ENCODE results near the gene UIMC1.

Gene UIMC1

DNA sequence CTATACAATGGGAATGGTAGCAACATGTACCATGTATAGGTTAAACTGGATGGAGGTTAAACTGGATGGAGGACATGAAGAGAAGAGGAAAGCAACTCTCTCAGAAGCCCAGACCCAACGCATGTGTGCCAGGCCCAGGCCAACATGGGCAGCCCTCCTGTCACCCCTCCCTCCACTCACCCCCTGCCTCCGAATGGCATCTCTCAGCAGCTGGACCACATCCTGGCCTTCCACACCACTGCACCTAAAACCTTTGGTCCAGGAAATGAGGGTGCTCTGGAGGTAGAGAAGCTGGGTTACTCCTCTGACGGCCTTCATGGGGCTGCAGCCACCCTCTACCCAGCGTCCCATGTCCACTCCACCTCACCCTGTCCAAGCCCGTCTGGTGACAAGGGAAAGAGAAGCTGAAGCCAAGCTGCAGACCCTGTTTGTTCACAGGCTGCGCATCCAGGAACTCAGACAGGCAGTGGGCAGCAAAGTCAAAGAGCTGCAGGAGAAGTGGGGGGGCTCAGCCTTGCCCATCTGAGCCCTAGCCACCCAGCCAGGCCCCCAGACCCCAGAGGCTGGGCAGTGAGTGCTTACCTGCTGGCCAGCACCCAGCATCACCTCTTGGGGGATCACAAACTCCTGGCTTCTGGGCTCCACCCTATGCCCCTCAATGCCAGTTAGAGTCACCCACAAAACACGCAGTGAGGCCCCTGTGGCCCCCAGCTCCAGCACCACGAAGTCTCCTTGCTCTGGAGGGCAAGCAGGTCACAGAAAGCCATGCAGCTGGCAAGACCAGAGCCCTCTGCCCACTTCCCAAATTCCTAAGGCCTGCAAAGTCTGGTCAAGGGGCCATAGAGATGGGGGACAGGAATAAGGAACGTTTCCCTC lies 115.9 kb downstream of the UIMC1 start:
- no peaks in the 10 kb centered on the region for H3K9me3 Mint-ChIP-seq
- H3K27me3 Mint-ChIP-seq, result no peaks in the 10 kb centered on the region
- ATAC-seq (no peak), DNase-seq (no peak)
- H3K27ac Mint-ChIP-seq, result no peak overlapping the region
- no peak overlapping the region for H3K4me3 Mint-ChIP-seq
- no peaks in the 10 kb centered on the region for H3K4me1 Mint-ChIP-seq

DNA sequence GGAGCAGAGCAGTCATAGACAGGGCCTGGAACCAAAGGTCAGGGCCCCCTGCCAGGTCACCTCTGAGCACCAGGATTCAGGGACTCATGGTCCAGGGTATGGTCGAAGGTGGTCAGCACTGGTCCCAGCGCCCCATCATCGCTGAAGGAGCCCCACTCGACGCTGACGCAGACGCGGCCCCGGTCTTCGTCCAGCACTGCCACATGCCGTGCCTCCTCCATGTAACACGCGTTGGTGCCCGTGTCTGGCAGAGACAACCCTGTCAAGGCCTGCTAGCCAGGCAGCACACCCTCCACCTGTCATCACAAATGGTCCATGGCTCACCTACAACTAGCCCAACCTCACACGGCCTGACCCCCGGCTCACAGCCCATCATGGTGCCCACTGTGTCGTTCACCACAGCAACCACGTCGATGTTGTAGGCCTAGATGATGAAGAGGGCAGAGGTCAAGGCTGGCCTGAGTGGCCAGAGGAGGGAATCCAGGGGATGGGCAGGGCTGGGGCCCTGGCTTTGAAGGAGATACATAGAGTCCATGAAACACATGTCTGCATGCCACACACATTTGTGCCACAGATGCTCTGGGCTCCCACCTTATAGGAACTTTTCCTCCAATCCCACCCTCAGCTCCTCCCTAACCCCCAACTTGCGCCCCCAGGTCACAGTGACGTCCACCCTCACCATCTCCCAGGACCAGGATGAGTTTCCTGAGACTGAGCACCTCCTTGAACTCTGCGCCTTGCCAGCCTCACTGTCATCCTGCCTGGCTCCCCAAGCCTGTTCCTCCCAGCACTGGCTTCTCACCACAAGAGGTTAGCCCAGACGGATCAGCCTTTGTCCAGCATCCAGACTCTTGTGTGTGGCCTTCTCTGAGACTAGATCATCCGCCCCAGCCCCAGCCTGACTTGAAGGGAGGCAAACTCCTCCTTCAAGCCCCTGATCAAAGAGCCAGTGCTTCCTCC lies 117.0 kb downstream of the UIMC1 start:
- Mint-ChIP-seq H3K27me3 (no peaks in the 10 kb centered on the region), H3K4me3 (no peak overlapping the region), H3K9me3 (no peaks in the 10 kb centered on the region), H3K4me1 (peaks cover 5% of the 10 kb centered on the region), H3K27ac (peak overlapping the region in 1 of 2 donors; percentile 34)
- ATAC-seq (no peak), DNase-seq (no peak)

- Mint-ChIP-seq H3K9me3 (no peaks in the 10 kb centered on the region), H3K4me3 (no peak overlapping the region), H3K4me1 (peaks cover 6% of the 10 kb centered on the region), H3K27me3 (no peaks in the 10 kb centered on the region), H3K27ac (peak overlapping the region in 1 of 2 donors; percentile 55)
- no peak for DNase-seq
- ATAC-seq, result no peak
These were observed 117.8 kb downstream of the UIMC1 start for GRCh38 chr5:176888865-176889165.

DNA sequence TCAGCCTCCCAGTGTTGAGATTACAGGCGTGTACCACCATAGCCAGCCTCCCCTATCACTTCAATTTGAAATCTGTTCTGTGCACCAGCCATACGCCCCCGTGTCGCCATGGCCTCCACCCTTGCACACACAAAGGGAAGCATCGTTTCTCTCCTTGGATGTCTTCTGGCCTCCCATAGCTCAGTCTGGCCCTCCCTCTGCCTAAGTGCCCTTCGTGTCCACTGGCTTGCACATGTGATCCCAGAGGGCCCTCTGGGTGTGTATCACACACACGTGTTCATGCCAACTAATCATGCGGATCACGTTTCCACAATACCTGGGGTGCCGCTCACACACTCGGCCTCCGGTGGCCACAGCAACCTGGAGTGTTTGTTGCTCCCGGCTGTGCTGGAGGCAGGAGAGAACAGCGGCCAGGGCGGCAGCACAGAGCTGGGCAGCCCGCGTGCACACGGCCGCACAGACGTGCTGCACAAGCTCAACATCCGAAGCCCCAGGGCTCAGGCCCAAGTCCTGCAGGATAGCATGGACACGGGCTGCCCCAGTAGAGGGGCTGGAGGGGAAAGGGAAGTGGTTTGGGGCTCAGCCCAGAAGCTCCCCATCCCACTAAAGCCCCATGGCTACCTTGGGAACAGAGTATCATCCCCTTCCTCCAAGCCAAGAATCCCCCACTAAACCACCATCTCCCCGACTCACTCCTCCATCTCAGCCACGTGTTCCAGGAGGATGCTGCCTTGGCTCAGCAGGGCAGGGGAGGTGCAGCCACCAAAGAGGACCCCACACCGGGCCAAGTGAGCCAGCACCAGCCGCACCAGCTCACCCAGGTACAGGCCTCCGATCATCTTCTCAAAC lies 118.3 kb downstream of the UIMC1 start:
- DNase-seq (no peak), ATAC-seq (no peak)
- H3K4me1 Mint-ChIP-seq, result peaks cover 6% of the 10 kb centered on the region
- H3K27me3 Mint-ChIP-seq, result no peaks in the 10 kb centered on the region
- H3K27ac Mint-ChIP-seq, result no peak overlapping the region
- no peaks in the 10 kb centered on the region for H3K9me3 Mint-ChIP-seq
- no peak overlapping the region for H3K4me3 Mint-ChIP-seq

DNA sequence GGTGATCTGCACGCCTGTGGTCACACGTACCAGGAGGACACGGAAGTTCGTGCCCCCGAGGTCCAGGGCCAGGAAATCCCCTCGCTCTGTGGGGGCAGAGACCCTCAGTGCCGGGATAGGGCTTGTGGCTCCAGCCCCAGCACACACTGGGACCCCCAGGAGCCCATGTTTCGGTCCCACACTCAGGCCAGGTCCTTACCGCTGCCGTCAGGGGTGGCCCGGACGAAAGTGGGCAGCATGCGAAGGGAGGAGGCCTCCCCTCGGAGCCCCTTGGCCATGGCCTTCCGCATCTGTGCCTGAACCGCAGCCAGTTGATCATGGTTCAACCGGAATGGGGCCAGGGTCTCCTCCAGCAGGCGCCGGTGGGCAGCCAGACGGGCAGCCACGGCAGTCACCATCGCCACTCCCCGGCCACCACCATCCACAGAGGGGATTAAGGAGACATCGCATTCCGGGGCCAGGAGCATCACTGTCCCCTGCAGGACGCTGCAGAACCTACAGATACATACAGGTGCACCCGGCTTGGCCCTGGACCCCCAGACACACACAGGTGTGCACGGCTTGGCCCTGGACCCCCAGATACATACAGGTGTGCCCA lies 119.2 kb downstream of the UIMC1 start:
- DNase-seq, result no peak
- Mint-ChIP-seq H3K27ac (no peak overlapping the region), H3K9me3 (no peaks in the 10 kb centered on the region), H3K27me3 (peaks cover 2% of the 10 kb centered on the region), H3K4me1 (peaks cover 6% of the 10 kb centered on the region), H3K4me3 (no peak overlapping the region)
- ATAC-seq, result no peak

GRCh38 chr5:176886336-176887251 lies 120.0 kb downstream of the UIMC1 start:
- Mint-ChIP-seq H3K4me1 (peaks cover 6% of the 10 kb centered on the region), H3K27me3 (peaks cover 9% of the 10 kb centered on the region), H3K4me3 (no peak overlapping the region), H3K27ac (no peak overlapping the region), H3K9me3 (no peaks in the 10 kb centered on the region)
- ATAC-seq (no peak), DNase-seq (no peak)

- H3K4me3 Mint-ChIP-seq, result no peak overlapping the region
- no peaks in the 10 kb centered on the region for H3K9me3 Mint-ChIP-seq
- ATAC-seq, result no peak
- DNase-seq, result no peak
- H3K27ac Mint-ChIP-seq, result no peak overlapping the region
- H3K4me1 Mint-ChIP-seq, result peaks cover 6% of the 10 kb centered on the region
- H3K27me3 Mint-ChIP-seq, result peaks cover 16% of the 10 kb centered on the region
These were observed 122.0 kb downstream of the UIMC1 start for GRCh38 chr5:176884571-176884890.

DNA sequence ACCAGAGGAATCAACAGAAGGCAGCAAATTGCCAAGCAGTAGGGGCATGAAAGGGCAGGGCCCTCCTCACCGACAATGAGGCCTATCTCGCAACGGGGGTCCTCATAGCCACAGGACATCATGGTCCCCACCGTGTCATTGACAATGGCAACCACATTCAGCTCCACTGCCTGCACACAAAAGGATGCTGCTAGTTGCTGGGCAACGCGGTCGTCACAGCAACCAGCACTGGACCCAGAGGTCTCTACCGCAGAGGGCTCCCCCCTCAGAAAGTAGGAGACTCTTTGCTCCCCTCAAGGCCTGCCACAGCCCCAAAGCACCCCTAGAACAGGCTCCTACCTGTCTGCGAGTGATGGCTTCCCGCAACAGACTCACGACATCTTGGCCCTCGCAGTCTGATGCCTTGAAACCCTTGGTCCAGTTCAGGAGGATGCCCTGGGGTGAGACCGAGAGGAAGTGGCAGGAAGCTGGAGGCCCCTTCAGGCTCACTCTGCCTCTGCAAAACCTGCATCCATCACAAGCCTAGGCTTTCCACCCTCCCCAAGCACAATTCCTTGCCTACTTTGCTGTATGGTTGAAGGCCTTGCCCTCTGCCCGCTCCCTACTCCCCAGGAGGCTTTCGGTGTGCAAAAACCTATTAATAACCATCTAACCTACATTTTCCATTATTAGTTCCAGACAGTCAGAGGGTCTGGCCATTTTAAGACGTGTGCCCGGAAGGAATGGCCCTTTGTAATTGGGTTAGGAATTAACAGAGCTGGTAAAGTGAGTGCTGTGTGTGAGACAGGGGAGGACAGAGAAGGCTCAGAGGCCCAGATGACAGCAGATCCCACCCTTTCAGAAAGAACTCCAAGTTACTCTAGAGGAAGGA lies 122.6 kb downstream of the UIMC1 start:
- Mint-ChIP-seq H3K4me3 (no peak overlapping the region), H3K9me3 (no peaks in the 10 kb centered on the region), H3K27me3 (peaks cover 17% of the 10 kb centered on the region), H3K27ac (no peak overlapping the region), H3K4me1 (peaks cover 6% of the 10 kb centered on the region)
- DNase-seq (no peak), ATAC-seq (no peak)

DNA sequence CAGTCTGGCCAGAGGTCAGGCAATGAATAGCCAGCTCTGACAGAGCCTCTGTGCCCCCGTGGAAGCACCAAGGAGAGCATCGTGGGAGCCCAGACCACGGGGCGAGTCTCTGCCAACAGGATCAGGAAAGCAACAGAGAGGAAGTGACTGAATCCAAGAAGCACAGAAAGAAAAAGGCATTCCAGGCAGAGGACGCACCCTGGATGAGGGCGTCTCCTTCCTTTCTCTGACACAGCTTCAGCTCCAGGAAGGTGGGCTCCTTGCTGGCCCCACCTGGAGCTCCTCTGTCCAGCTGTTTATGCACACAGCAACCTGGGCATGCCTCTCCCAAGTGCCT lies 124.0 kb downstream of the UIMC1 start:
- ATAC-seq (no peak), DNase-seq (no peak)
- Mint-ChIP-seq H3K9me3 (no peaks in the 10 kb centered on the region), H3K4me3 (no peak overlapping the region), H3K27me3 (peaks cover 31% of the 10 kb centered on the region), H3K27ac (no peak overlapping the region), H3K4me1 (peaks cover 6% of the 10 kb centered on the region)

GRCh38 chr5:176881816-176882566 lies 124.6 kb downstream of the UIMC1 start:
- no peaks in the 10 kb centered on the region for H3K9me3 Mint-ChIP-seq

GRCh38 chr5:176881021-176881749 lies 125.4 kb downstream of the UIMC1 start:
- Mint-ChIP-seq H3K27me3 (peaks cover 44% of the 10 kb centered on the region), H3K27ac (no peak overlapping the region), H3K4me3 (no peak overlapping the region), H3K9me3 (no peaks in the 10 kb centered on the region), H3K4me1 (peaks cover 12% of the 10 kb centered on the region)
- ATAC-seq (no peak), DNase-seq (no peak)

More at GRCh38 chr5:176881816-176882566, 124.6 kb downstream of the UIMC1 start:
- no peak overlapping the region for H3K4me3 Mint-ChIP-seq
- H3K4me1 Mint-ChIP-seq, result peaks cover 6% of the 10 kb centered on the region
- H3K27me3 Mint-ChIP-seq, result peaks cover 36% of the 10 kb centered on the region
- no peak overlapping the region for H3K27ac Mint-ChIP-seq
- DNase-seq, result no peak
- no peak for ATAC-seq

DNA sequence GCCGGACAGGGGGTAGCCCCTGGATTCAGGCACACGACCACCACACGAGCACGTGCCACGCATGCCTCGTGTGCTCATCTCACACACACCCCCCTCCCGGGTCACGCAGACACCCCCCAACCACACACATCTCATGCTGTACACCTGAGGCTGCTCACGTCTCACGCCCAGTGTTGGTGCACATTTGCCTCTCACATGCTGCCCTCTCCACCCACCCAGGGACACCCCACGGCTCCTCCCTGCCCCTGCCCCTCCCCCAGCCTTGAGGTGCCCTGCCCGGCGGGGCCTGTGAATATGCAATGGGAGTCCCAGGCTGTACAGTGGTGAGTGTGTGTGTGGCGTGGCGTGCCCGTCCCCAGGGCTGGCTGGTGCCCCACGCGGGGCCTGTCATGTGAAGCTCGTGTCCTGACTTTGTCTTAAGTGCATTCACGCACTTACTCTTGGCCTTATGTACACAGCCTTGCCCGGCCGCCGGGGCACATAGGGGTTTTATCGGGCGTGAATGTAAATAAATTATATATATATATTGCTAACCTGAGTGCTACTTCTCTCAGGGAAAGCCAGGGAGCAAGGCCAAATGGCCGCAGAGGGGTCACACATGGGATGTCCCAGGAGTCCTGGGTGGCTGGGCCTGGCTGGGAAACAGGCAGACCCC lies 126.1 kb downstream of the UIMC1 start:
- peaks cover 19% of the 10 kb centered on the region for H3K4me1 Mint-ChIP-seq
- no peak for ATAC-seq
- no peak for DNase-seq
- H3K4me3 Mint-ChIP-seq, result no peak overlapping the region
- H3K27ac Mint-ChIP-seq, result no peak overlapping the region
- H3K27me3 Mint-ChIP-seq, result peaks cover 51% of the 10 kb centered on the region
- no peaks in the 10 kb centered on the region for H3K9me3 Mint-ChIP-seq

Data from stimulated activated naive CD8-positive, alpha-beta T cell treated with anti-CD3 and anti-CD28 coated beads, Interleukin-15, amount 100 ng/mL, for 72 hours (primary cell).